Neural progenitor cell (in vitro differentiated cells): ENCODE data around the gene TCERG1L. TPM values are rescaled to one million over a fixed set of nuclear protein-coding genes. Genes with fewer than 3 reads are reported as not detected.

ENCODE experiments used
- DNase-seq: peaks from one replicate; pipeline ENCODE4 v3.0.0-alpha.2; 2016; ENCODE audit warnings: low spot score
- H2AFZ ChIP-seq: fragments of 200-600 bp; sonication (generic); replicated peaks from 2 replicates; pipeline ENCODE4 v1.6.1; 2016; ENCODE audit warnings: antibody characterized with exemption
- H3F3A ChIP-seq: fragments of 200-600 bp; sonication (generic); 2 replicates; pipeline ENCODE4 v1.6.1; 2016; ENCODE audit warnings: antibody characterized with exemption, low read depth
- H3K27ac ChIP-seq: fragments of 200-600 bp; sonication (generic); 2 replicates; pipeline ENCODE4 v1.5.1; 2016; ENCODE audit warnings: mild to moderate bottlenecking
- H3K27me3 ChIP-seq: fragments of 200-600 bp; sonication (generic); 2 replicates; pipeline ENCODE4 v1.6.1; 2016; ENCODE audit warnings: mild to moderate bottlenecking, moderate library complexity
- H3K36me3 ChIP-seq: fragments of 200-600 bp; sonication (generic); 2 replicates; pipeline ENCODE4 v1.5.1; 2016
- H3K4me1 ChIP-seq: fragments of 200-600 bp; sonication (generic); 2 replicates; pipeline ENCODE4 v1.6.1; 2016; ENCODE audit warnings: mixed run types
- H3K4me2 ChIP-seq: fragments of 200-600 bp; sonication (generic); 2 replicates; pipeline ENCODE4 v1.6.1; 2016
- H3K4me3 ChIP-seq: fragments of 200-600 bp; sonication (generic); 2 replicates; pipeline ENCODE4 v1.5.1; 2016
- H3K79me2 ChIP-seq: fragments of 200-600 bp; sonication (generic); 2 replicates; pipeline ENCODE4 v1.6.1; 2016; ENCODE audit warnings: low read depth
- H3K9ac ChIP-seq: fragments of 200-600 bp; sonication (generic); 2 replicates; pipeline ENCODE4 v1.6.1; 2016
- H3K9me3 ChIP-seq: fragments of 200-600 bp; sonication (generic); 2 replicates; pipeline ENCODE4 v1.5.1; 2016; ENCODE audit warnings: low read depth
- H4K20me1 ChIP-seq: fragments of 200-600 bp; sonication (generic); 2 replicates; pipeline ENCODE4 v1.6.1; 2016; ENCODE audit warnings: low read depth
- H3K27ac Mint-ChIP-seq: 3 replicates; pipeline ENCODE4 v1.8.0; 2021; ENCODE audit warnings: mixed read lengths
- H3K27me3 Mint-ChIP-seq: 2 replicates; pipeline ENCODE4 v1.8.0; 2022; ENCODE audit warnings: low read depth, mild to moderate bottlenecking, inconsistent platforms, moderate library complexity, mixed read lengths; ENCODE audit not compliant: insufficient read depth
- H3K36me3 Mint-ChIP-seq: 3 replicates; pipeline ENCODE4 v1.8.0; 2021; ENCODE audit warnings: mixed read lengths
- H3K4me1 Mint-ChIP-seq: 3 replicates; pipeline ENCODE4 v1.8.0; 2021; ENCODE audit warnings: mixed read lengths
- H3K4me3 Mint-ChIP-seq: 3 replicates; pipeline ENCODE4 v1.8.0; 2021; ENCODE audit warnings: mild to moderate bottlenecking, moderate library complexity, mixed read lengths
- H3K9me3 Mint-ChIP-seq: 3 replicates; pipeline ENCODE4 v1.8.0; 2020; ENCODE audit warnings: mixed read lengths
- EZH2 ChIP-seq: fragments of 200-600 bp; sonication (generic); IDR thresholded peaks from 2 replicates; pipeline ENCODE4 v1.6.1; 2017; ENCODE audit warnings: antibody characterized with exemption, mild to moderate bottlenecking, moderate library complexity
- EZH2phosphoT487 ChIP-seq: fragments of 200-600 bp; sonication (generic); IDR thresholded peaks from 2 replicates; pipeline ENCODE4 v1.6.1; 2017; ENCODE audit warnings: antibody characterized with exemption
- total RNA-seq: library from RNA; depleted of rRNA; stranded (reverse); fragments of >200 nt; gene quantifications from 2 replicates; pipeline ENCODE4 v1.2.3, GENCODE V29; 2015; ENCODE audit warnings: low replicate concordance
- TF ChIP-seq, protein P1 (sequence below): fragments of 200-600 bp; sonication (generic); IDR thresholded peaks from 2 replicates; pipeline ENCODE4 v1.5.1; 2017; ENCODE audit warnings: antibody characterized with exemption, mild to moderate bottlenecking

Gene TCERG1L
- total RNA-seq, 1 donor from 2014 or later, result 1.8 TPM

DNA sequence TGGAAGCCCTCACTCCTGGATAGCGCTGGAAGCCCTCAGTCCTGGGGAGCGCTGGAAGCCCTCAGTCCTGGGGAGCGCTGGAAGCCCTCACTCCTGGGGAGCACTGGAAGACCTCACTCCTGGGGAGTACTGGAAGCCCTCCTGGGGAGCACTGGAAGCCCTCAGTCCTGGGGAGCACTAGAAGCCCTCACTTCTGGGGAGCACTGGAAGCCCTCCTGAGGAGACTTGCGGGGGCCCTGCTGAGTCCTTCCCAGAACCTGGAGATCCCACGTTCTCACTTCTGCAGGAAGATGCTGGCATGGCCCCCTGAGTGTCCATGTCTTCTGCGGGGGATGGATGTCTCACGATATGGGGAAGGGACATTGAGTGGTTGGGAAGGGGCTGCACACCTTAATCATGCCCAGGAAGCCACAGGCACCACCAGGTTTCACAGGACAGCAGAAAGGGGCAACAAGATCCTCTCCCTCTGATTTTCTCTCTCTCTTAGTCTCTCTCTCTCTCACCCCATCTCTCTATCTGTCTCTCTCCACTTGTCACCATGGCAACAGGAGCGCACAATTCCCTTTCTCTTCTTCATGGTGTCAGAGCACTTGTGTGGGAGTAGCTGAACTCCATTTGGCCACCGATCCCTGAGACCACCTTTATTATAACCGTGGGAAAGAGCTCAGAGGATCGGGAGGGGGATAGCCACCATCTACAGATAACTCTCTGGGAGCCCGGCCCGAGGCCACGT, 267.0 kb downstream of the TCERG1L start:
- Histone ChIP-seq H4K20me1 (no peaks in the 10 kb centered on the region), H3K9ac (no peak overlapping the region), H3K27ac (no peak overlapping the region), H3K27me3 (no peaks in the 10 kb centered on the region), H3K9me3 (no peaks in the 10 kb centered on the region), H3K4me3 (no peak overlapping the region), H2AFZ (no peak overlapping the region), H3F3A (peaks cover 33% of the 10 kb centered on the region), H3K79me2 (no peaks in the 10 kb centered on the region), H3K4me1 (peaks cover 29% of the 10 kb centered on the region), H3K4me2 (no peak overlapping the region), H3K36me3 (no peaks in the 10 kb centered on the region)
- H3K4me1 Mint-ChIP-seq, result peaks cover 21% of the 10 kb centered on the region
- H3K27me3 Mint-ChIP-seq, result peaks cover 10% of the 10 kb centered on the region
- TF ChIP-seq EZH2, result no peak
- TF ChIP-seq, protein P1, sequence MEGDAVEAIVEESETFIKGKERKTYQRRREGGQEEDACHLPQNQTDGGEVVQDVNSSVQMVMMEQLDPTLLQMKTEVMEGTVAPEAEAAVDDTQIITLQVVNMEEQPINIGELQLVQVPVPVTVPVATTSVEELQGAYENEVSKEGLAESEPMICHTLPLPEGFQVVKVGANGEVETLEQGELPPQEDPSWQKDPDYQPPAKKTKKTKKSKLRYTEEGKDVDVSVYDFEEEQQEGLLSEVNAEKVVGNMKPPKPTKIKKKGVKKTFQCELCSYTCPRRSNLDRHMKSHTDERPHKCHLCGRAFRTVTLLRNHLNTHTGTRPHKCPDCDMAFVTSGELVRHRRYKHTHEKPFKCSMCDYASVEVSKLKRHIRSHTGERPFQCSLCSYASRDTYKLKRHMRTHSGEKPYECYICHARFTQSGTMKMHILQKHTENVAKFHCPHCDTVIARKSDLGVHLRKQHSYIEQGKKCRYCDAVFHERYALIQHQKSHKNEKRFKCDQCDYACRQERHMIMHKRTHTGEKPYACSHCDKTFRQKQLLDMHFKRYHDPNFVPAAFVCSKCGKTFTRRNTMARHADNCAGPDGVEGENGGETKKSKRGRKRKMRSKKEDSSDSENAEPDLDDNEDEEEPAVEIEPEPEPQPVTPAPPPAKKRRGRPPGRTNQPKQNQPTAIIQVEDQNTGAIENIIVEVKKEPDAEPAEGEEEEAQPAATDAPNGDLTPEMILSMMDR, result no peak
- TF ChIP-seq EZH2phosphoT487, result no peak
- no peak overlapping the region for H3K4me3 Mint-ChIP-seq
- no peaks in the 10 kb centered on the region for H3K36me3 Mint-ChIP-seq
- H3K9me3 Mint-ChIP-seq, result peaks cover 26% of the 10 kb centered on the region
- no peak for DNase-seq
- H3K27ac Mint-ChIP-seq, result no peak overlapping the region

DNA sequence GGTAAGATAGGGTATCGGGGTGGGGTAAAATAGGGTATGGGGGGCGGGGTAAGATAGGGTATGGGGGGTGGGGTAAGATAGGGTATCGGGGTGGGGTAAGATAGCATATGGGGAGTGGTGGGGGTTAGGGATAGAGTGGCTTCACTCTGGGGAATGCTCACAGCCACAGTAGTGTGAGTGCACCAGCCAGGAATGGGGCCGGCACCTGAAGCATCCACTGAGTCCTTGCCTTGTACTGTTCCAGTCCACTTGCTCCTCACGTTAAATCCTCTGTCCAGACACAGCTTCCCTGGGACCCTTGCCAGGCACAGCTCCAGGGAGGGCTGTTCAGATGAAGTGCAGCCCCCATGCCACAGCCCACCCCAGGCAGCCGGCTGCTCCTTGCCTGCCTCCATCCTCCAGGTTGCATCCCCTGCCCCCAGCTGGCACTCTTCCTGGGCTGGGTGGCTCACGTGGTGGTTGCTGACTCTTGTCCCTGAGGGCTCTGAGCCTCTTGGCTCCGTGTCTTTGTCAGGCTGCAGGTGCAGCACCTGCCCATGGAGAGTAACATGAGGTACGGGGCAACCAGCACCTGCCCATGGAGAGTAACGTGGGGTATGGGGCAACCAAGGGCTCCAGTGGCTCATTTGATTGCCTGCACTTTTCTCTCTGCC, 268.4 kb downstream of the TCERG1L start:
- no peak overlapping the region for H3K4me3 Mint-ChIP-seq
- no peaks in the 10 kb centered on the region for H3K36me3 Mint-ChIP-seq
- Histone ChIP-seq H3K4me1 (peaks cover 15% of the 10 kb centered on the region), H3K27ac (no peak overlapping the region), H3K9me3 (no peaks in the 10 kb centered on the region), H3K9ac (no peak overlapping the region), H3F3A (peaks cover 20% of the 10 kb centered on the region), H4K20me1 (no peaks in the 10 kb centered on the region), H2AFZ (no peak overlapping the region), H3K4me2 (no peak overlapping the region), H3K27me3 (no peaks in the 10 kb centered on the region), H3K36me3 (no peaks in the 10 kb centered on the region), H3K79me2 (no peaks in the 10 kb centered on the region), H3K4me3 (no peak overlapping the region)
- H3K27me3 Mint-ChIP-seq, result peaks cover 10% of the 10 kb centered on the region
- peaks cover 8% of the 10 kb centered on the region for H3K4me1 Mint-ChIP-seq
- DNase-seq, result no peak
- no peak for TF ChIP-seq EZH2
- TF ChIP-seq EZH2phosphoT487, result no peak
- TF ChIP-seq, protein P1, result no peak
- no peak overlapping the region for H3K27ac Mint-ChIP-seq
- H3K9me3 Mint-ChIP-seq, result peaks cover 24% of the 10 kb centered on the region
